ENCODE data around the gene PELI2.

- no peak for TF ChIP-seq ZNF274 (IDR thresholded peaks at IDR 0.05; ENCODE audit: low read depth, low read length)
- no peak for TF ChIP-seq SP1 (IDR thresholded peaks at IDR 0.05; ENCODE audit: low read depth)
- TF ChIP-seq CTCF (IDR thresholded peaks at IDR 0.05 in 2 of 3, conservative IDR thresholded peaks at IDR 0.05 in 1 of 3; ENCODE audit: borderline replicate concordance in 1 of 3, insufficient read depth in 1 of 3, low read depth in 2 of 3, low read length in 2 of 3): no peak; a peak in 1 of 6 replicates
- TF ChIP-seq FOSL1 (IDR thresholded peaks at IDR 0.05; ENCODE audit: low read depth): no peak
- no peak for TF ChIP-seq TCF7L2 (IDR thresholded peaks at IDR 0.05; ENCODE audit: borderline replicate concordance, extremely low read depth, insufficient read depth, insufficient read length)
- TF ChIP-seq EZH2 (IDR thresholded peaks at IDR 0.05): no peak
- no peak for TF ChIP-seq POLR2AphosphoS5 (IDR thresholded peaks at IDR 0.05; ENCODE audit: low read depth, low read length)
- TF ChIP-seq REST (IDR thresholded peaks at IDR 0.05; ENCODE audit: low read depth): no peak
- TF ChIP-seq SIN3A (IDR thresholded peaks at IDR 0.05; ENCODE audit: low read depth): no peak
- TF ChIP-seq CBX3 (IDR thresholded peaks at IDR 0.05; ENCODE audit: low read depth): no peak
- TF ChIP-seq SRF (IDR thresholded peaks at IDR 0.05; ENCODE audit: low read depth): no peak
- TF ChIP-seq ELF1 (IDR thresholded peaks at IDR 0.05; ENCODE audit: borderline replicate concordance, low read depth): no peak
- TF ChIP-seq POLR2A (IDR thresholded peaks at IDR 0.05; ENCODE audit: borderline replicate concordance, extremely low read depth, insufficient read depth, insufficient read length): no peak
- TF ChIP-seq CEBPB (IDR thresholded peaks at IDR 0.05; ENCODE audit: low read depth): no peak
These were observed 89.5 kb downstream of the PELI2 start for GRCh38 chr14:56207626-56208292.
